Transverse colon (tissue), 4 donors: ENCODE results near the gene PDF. TPM values are rescaled to one million over a fixed set of nuclear protein-coding genes. Genes with fewer than 3 reads are reported as not detected.
A peak's percentile ranks its signal among the peaks of the same experiment; 100 is the strongest.

Experiments used
- DNase-seq: peaks from one replicate; pipeline ENCODE4 v3.0.0-alpha.2; 2019
- H3K27ac ChIP-seq, 4 donors: fragments of 200-600 bp; sonication (generic); 2 replicates each; pipeline ENCODE4 v1.5.1; 2016 to 2018; ENCODE audit warnings: inconsistent platforms in 4 of 4
- H3K27me3 ChIP-seq: fragments of 200-600 bp; sonication (generic); 2 replicates; pipeline ENCODE4 v1.5.1; 2017; ENCODE audit warnings: inconsistent platforms
- H3K36me3 ChIP-seq, 4 donors: fragments of 200-600 bp; sonication (generic); 2 replicates each; pipeline ENCODE4 v1.5.1; 2017 to 2019; ENCODE audit warnings: inconsistent platforms in 4 of 4
- H3K4me1 ChIP-seq, 4 donors: fragments of 200-600 bp; sonication (generic); 2 replicates each; pipeline ENCODE4 v1.5.1; 2017 to 2020; ENCODE audit warnings: inconsistent platforms in 4 of 4
- H3K4me3 ChIP-seq, 4 donors: fragments of 200-600 bp; sonication (generic); 1 replicate in 1 of 4; 2 replicates in 3 of 4; pipeline versions ENCODE4 v1.5.1 to v1.6.1; 2017 to 2019; ENCODE audit warnings: inconsistent platforms in 4 of 4
- H3K9me3 ChIP-seq, 2 donors: fragments of 200-600 bp; sonication (generic); 2 replicates each; pipeline ENCODE4 v1.5.1; 2017 to 2019; ENCODE audit warnings: inconsistent platforms in 2 of 2
- EP300 ChIP-seq: sonication (generic); formaldehyde crosslinking; IDR thresholded peaks from one replicate; pipeline ENCODE4 v1.6.1; 2017; ENCODE audit warnings: antibody characterized with exemption, low read depth
- POLR2A ChIP-seq: fragments of 450-650 bp; IDR thresholded peaks from one replicate; pipeline ENCODE4 v1.6.1; 2016; ENCODE audit warnings: antibody characterized with exemption, mild to moderate bottlenecking, moderate library complexity
- POLR2AphosphoS5 ChIP-seq, 3 donors: sonication (generic); formaldehyde crosslinking; IDR thresholded peaks; one replicate each; pipeline ENCODE4 v1.6.1; 2016; ENCODE audit warnings: antibody characterized with exemption in 3 of 3
- WGBS, 2 donors: methylation state at CpG; one replicate each; pipeline ENCODE4 v1.1.5; 2018; ENCODE audit warnings: low coverage in 1 of 2; 5-methylcytosine and 5-hydroxymethylcytosine counted together
- in situ Hi-C, 4 donors: fragments of 200-750 bp; cut with MboI; loops; one replicate each; pipeline versions ENCODE4 v1.15.0 to v1.15.1; 2017; ENCODE audit warnings: low sequenced_read_pairs in 3 of 4, low pct_ligation_motif_present in 1 of 4, low pct_unique_long_range_greater_than_20kb in 1 of 4
- intact Hi-C: fragments of 100-400 bp; cut with DNase I; formaldehyde crosslinking; loops from one replicate; pipeline ENCODE4 v1.15.1; 2023; ENCODE audit warnings: low total_unique reads
- total RNA-seq, 4 donors: library from RNA; depleted of rRNA; stranded (reverse); fragments of >200 nt; gene quantifications; one replicate each; pipeline ENCODE4 v1.1.0, GENCODE V29; 2016
- TF ChIP-seq, protein P1 (sequence below), 5 experiments: fragments of 200-600 bp in 3 of 5; fragments of 450-650 bp in 2 of 5; sonication (generic) in 3 of 5; IDR thresholded peaks; 1 replicate in 2 of 5; 2 replicates in 3 of 5; pipeline ENCODE4 v1.5.1; 2016 to 2017; ENCODE audit warnings: antibody characterized with exemption in 5 of 5, inconsistent platforms in 3 of 5, mild to moderate bottlenecking in 2 of 5, moderate library complexity in 1 of 5

PDF gene
- total RNA-seq, 4 donors from 2014 or later, result 2.2 to 19.5 (median 8.8) TPM

DNA sequence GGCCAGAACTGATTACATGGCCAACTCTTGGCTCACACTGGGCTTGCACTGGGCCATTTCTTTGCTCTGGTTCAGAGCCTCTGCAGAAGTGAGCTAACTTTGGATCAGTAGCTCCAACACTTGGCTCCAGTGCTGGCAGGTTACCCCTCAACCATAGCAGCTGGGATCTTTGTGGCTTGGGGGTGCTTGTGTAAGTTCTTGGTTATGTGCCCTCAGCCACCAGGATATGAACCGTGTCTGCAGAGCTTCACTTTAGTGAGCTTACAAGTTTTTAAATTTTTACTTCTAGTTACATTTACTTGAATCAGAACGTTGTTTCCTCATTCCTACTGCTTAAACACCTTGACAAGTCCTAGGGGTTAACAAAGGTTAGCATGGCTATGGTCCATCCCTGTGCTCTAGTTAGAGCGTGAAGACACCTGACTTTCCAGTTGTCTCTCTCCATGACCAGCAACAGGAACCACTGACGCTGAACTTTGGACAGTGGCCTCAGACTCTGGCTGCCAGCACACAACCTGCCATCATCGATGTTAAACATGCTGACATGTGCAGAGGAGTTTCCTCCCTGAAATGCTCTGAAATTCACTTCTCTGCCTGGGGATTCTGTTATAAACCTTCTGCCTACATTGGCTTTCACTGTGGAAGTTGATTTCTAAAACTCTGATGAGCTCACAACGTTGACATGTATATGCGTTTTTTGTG is 4.1 kb downstream of the PDF start:
- peak; percentile 62 for DNase-seq
- H3K36me3 ChIP-seq, result peaks cover 0 to 21% (median 9%) of the 10 kb centered on the region in 4 donors
- no peaks in the 10 kb centered on the region for H3K9me3 ChIP-seq
- H3K27me3 ChIP-seq, result no peaks in the 10 kb centered on the region
- in situ Hi-C loops (no loop called here), intact Hi-C loops (no loop called here)
- H3K27ac ChIP-seq, result peak overlapping the region; percentile 27 to 55 (median 38)
- TF ChIP-seq EP300 (no peak), POLR2AphosphoS5 (IDR thresholded peaks at IDR 0.05) (peak in 2 of 3 donors; percentile 19 to 24), POLR2A (no peak)
- TF ChIP-seq, protein P1, sequence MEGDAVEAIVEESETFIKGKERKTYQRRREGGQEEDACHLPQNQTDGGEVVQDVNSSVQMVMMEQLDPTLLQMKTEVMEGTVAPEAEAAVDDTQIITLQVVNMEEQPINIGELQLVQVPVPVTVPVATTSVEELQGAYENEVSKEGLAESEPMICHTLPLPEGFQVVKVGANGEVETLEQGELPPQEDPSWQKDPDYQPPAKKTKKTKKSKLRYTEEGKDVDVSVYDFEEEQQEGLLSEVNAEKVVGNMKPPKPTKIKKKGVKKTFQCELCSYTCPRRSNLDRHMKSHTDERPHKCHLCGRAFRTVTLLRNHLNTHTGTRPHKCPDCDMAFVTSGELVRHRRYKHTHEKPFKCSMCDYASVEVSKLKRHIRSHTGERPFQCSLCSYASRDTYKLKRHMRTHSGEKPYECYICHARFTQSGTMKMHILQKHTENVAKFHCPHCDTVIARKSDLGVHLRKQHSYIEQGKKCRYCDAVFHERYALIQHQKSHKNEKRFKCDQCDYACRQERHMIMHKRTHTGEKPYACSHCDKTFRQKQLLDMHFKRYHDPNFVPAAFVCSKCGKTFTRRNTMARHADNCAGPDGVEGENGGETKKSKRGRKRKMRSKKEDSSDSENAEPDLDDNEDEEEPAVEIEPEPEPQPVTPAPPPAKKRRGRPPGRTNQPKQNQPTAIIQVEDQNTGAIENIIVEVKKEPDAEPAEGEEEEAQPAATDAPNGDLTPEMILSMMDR (IDR thresholded peaks at IDR 0.05), result no peak
- H3K4me3 ChIP-seq, result no peak overlapping the region
- WGBS, 2 donors, result 23 to 38% methylated on average over 4 to 7 of the region's 7 CpGs
- peaks cover 15 to 57% (median 48%) of the 10 kb centered on the region in 4 donors for H3K4me1 ChIP-seq

DNA sequence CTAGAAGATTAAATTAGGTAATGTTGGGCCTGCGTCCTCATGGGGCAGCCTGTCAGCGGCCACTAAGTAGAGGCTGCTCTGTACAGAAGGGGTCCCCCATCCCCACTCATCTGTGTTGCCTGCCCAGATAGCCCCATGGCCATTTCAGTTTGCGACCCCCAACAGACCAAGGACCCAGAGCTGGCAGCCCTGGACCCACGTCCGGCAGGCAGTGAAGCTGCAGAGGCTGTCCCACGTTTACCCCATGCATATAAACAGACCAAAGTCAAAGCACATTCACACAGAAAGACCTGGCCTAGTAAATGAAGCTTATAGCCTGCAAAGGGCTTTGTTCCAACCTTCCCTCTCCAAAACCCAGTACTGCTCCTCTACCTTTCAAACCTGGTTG is 4.6 kb downstream of the PDF start:
- Histone ChIP-seq H3K9me3 (no peaks in the 10 kb centered on the region), H3K4me1 (peaks cover 15 to 51% (median 43%) of the 10 kb centered on the region in 4 donors), H3K36me3 (peaks cover 0 to 26% (median 13%) of the 10 kb centered on the region in 4 donors), H3K4me3 (no peak overlapping the region), H3K27ac (peak overlapping the region; percentile 27 to 55 (median 38)), H3K27me3 (no peaks in the 10 kb centered on the region)
- intact Hi-C loops (no loop called here), in situ Hi-C loops (no loop called here)
- no peak for DNase-seq
- 75% methylated on average over 5 of the region's 6 CpGs; no CpG with 5 or more reads in 1 of the 2 donors for WGBS, 2 donors
- TF ChIP-seq POLR2A (no peak), EP300 (no peak), POLR2AphosphoS5 (IDR thresholded peaks at IDR 0.05) (no peak)
- TF ChIP-seq, protein P1 (IDR thresholded peaks at IDR 0.05), result no peak

DNA sequence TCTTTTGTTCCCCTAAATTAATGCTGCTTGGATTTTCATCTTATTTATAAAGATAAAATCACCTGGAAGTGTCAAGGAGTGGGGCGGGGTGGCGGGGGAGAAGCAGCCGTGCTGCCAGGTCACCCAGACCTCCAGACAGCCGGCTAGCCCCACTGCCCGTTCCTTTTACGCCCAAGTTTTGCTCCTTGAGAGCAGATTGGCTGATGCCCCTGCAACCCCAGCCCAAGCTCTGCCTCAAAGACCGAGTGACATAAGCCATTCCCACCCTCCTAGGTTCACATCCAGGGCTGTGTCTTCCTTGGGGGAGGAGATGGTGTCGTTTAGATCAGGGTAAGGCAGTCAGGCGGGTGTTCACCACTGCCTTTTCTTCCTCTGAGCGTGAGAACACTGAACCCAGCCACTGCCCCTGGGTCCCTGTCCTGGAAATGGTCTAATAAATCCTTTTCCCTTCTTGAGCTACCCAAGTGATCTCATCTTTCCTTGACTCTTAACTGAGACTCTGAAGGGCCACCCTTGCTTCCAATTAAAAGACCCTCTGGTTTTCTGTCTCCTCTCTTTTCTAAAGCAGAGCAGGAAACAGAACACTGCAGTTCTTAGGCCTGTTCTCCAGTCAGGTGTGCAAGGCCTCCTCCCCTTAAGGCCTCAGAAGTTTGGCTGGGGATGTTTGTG is 5.7 kb downstream of the PDF start:
- Histone ChIP-seq H3K4me1 (peaks cover 15 to 51% (median 41%) of the 10 kb centered on the region in 4 donors), H3K27me3 (no peaks in the 10 kb centered on the region), H3K36me3 (peaks cover 0 to 37% (median 18%) of the 10 kb centered on the region in 4 donors), H3K4me3 (no peak overlapping the region), H3K27ac (no peak overlapping the region), H3K9me3 (no peaks in the 10 kb centered on the region)
- intact Hi-C loops (no loop called here), in situ Hi-C loops (no loop called here)
- TF ChIP-seq POLR2A (no peak), POLR2AphosphoS5 (IDR thresholded peaks at IDR 0.05) (no peak), EP300 (no peak)
- TF ChIP-seq, protein P1 (IDR thresholded peaks at IDR 0.05), result no peak
- DNase-seq, result no peak
- 82% methylated on average over 10 of the region's 10 CpGs; no CpG with 5 or more reads in 1 of the 2 donors for WGBS, 2 donors

DNA sequence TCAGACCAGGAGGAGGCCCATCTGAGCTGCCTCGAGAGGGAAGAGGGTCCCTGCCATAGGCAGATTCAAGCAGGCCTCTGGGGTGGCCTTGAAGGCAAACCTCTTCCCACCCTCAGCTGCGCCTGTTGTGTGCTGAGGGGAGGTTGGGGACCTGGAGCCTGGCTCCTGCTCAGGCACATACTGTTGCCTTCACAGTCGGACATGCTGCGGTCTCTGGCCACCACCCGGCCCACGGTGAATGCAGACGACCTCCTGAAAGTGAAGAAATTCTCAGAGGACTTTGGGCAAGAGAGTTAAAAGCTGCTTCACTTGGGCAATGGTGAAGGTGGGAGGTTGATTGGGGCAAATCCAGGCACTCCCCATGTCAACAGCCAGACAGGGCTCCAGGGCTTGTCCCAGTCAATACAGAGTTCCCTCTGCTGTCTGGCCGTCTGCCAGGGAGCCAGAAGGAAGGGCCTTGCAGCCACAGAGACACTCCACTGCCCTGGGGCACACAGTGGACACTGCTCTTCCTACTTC is 6.3 kb downstream of the PDF start:
- intact Hi-C loops, result no loop called here
- Histone ChIP-seq H3K27ac (peak overlapping the region in 1 of 4 donors; percentile 30), H3K36me3 (peaks cover 0 to 44% (median 24%) of the 10 kb centered on the region in 4 donors), H3K4me3 (no peak overlapping the region), H3K9me3 (no peaks in the 10 kb centered on the region), H3K4me1 (peaks cover 10 to 44% (median 34%) of the 10 kb centered on the region in 4 donors), H3K27me3 (no peaks in the 10 kb centered on the region)
- 76 to 80% methylated on average over 1 to 8 of the region's 8 CpGs for WGBS, 2 donors
- peak; percentile 65 for DNase-seq
- in situ Hi-C loops, result no loop called here
- TF ChIP-seq POLR2A (no peak), POLR2AphosphoS5 (IDR thresholded peaks at IDR 0.05) (no peak), EP300 (no peak)
- TF ChIP-seq, protein P1 (IDR thresholded peaks at IDR 0.05), result no peak
